GM13976 (cell line): ENCODE data around the gene PCA3.

Experiments used
- DNase-seq: peaks from one replicate; pipeline ENCODE4 v3.0.0; 2012; ENCODE audit warnings: low spot score
- in situ Hi-C: fragments of 300-500 bp; cut with MboI; formaldehyde crosslinking; loops from one replicate; pipeline ENCODE4 v1.12.0; 2022; ENCODE audit warnings: low sequenced_read_pairs, mixed read lengths, inconsistent platforms; ENCODE audit not compliant: unreplicated experiment
- TF ChIP-seq, protein P1 (sequence below): IDR thresholded peaks from 2 replicates; pipeline ENCODE4 v1.5.1; 2012; ENCODE audit warnings: borderline replicate concordance, mild to moderate bottlenecking; ENCODE audit not compliant: insufficient read depth; ENCODE audit errors: extremely low read depth, missing control alignments, control extremely low read depth

PCA3 gene

DNA sequence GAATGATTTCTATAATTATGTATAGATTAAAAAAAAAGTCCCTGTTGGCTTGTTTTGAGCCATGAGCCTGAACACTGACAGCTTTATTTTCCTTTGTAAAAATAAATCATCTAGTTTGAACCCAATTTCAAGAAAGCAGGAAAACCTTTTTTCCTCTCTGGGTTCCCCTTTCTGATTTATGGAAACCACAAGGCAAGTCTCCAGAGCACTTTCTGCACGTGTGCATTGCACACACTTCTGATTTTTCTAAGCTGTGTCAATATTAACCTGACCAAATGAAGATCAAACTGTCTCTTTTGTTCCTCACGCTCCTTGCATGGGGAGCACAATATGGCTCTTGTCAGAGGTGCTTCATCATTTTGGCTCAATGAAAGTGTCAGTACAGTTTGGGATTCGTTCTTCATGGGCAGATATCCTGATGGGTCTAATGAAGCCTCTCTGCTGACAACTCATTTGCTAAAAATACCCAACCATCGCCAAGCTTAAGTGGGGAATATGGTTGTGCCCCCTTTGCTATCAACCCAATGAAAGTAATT is 39.2 kb upstream of the PCA3 start:
- TF ChIP-seq, protein P1, sequence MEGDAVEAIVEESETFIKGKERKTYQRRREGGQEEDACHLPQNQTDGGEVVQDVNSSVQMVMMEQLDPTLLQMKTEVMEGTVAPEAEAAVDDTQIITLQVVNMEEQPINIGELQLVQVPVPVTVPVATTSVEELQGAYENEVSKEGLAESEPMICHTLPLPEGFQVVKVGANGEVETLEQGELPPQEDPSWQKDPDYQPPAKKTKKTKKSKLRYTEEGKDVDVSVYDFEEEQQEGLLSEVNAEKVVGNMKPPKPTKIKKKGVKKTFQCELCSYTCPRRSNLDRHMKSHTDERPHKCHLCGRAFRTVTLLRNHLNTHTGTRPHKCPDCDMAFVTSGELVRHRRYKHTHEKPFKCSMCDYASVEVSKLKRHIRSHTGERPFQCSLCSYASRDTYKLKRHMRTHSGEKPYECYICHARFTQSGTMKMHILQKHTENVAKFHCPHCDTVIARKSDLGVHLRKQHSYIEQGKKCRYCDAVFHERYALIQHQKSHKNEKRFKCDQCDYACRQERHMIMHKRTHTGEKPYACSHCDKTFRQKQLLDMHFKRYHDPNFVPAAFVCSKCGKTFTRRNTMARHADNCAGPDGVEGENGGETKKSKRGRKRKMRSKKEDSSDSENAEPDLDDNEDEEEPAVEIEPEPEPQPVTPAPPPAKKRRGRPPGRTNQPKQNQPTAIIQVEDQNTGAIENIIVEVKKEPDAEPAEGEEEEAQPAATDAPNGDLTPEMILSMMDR: no peak
- in situ Hi-C loops: no loop called here
- no peak for DNase-seq

DNA sequence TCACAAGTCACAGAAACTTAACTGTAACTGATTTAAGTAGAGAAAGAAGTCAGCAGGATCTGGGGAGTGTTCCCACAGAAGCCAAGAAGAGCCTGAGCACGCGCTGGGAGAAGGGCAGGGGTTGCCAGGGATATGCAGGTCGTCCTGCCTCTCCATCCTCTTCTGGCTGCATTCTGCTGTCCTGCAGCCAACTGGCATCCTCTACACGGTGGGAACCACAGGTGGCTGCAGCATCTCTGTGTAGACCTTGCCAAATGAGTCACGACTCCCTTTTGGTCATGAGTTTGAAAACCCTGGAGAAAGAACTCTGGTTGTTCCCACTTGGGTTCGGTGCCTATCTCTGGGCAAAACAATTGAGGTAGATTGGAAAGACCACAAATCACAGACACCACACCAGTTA is 38.4 kb upstream of the PCA3 start:
- no peak for DNase-seq
- in situ Hi-C loops: no loop called here
- TF ChIP-seq, protein P1: no peak

- TF ChIP-seq, protein P1: no peak
- in situ Hi-C loops: no loop called here
- no peak for DNase-seq
Observed at GRCh38 chr9:76729116-76729515, 35.1 kb upstream of the PCA3 start.

GRCh38 chr9:76729980-76730737 is 34.1 kb upstream of the PCA3 start:
- TF ChIP-seq, protein P1: no peak
- DNase-seq: no peak
- in situ Hi-C loops: no loop called here

GRCh38 chr9:76730801-76731200 is 33.4 kb upstream of the PCA3 start:
- TF ChIP-seq, protein P1: no peak
- no peak for DNase-seq
- in situ Hi-C loops: no loop called here

- in situ Hi-C loops: no loop called here
- no peak for DNase-seq
- TF ChIP-seq, protein P1: no peak
Observed at GRCh38 chr9:76732341-76732958, 31.8 kb upstream of the PCA3 start.
